ENCODE data around the gene SOHLH2.

SOHLH2 gene

GRCh38 chr13:36166046-36166445 is 48.3 kb downstream of the SOHLH2 start:
- Histone ChIP-seq H3K9me2 (ENCODE audit: low read depth, low read length) (no peaks in the 10 kb centered on the region), H3K9me3 (ENCODE audit: low read length) (no peaks in the 10 kb centered on the region), H4K20me1 (ENCODE audit: insufficient read depth, low read length) (no peaks in the 10 kb centered on the region), H3F3A (ENCODE audit: insufficient read depth, low read length) (no peaks in the 10 kb centered on the region), H3K9ac (ENCODE audit: low read length) (no peak overlapping the region), H3K79me2 (ENCODE audit: insufficient read depth, low read length) (no peaks in the 10 kb centered on the region), H3K36me3 (ENCODE audit: insufficient read depth, low read length) (no peaks in the 10 kb centered on the region), H2AFZ (ENCODE audit: low read length) (no peak overlapping the region), H3K4me2 (ENCODE audit: low read length) (no peak overlapping the region), H3K4me1 (ENCODE audit: insufficient read depth, low read length, severe bottlenecking) (no peaks in the 10 kb centered on the region), H3K27ac (ENCODE audit: low read depth, low read length, poor library complexity, severe bottlenecking) (no peak overlapping the region), H3K27me3 (ENCODE audit: insufficient read depth, low read length) (no peaks in the 10 kb centered on the region), H3K4me3 (ENCODE audit: low read depth, low read length, poor library complexity, severe bottlenecking) (no peak overlapping the region)
- no peak for TF ChIP-seq CTCF (IDR thresholded peaks at IDR 0.05; ENCODE audit: low read length)
- TF ChIP-seq EZH2 (IDR thresholded peaks at IDR 0.05; ENCODE audit: borderline replicate concordance, low read length), result no peak

GRCh38 chr13:36163809-36164308 is 50.5 kb downstream of the SOHLH2 start:
- Histone ChIP-seq H3K4me3 (ENCODE audit: low read depth, low read length, poor library complexity, severe bottlenecking) (no peak overlapping the region), H3K9me3 (ENCODE audit: low read length) (no peaks in the 10 kb centered on the region), H3K4me1 (ENCODE audit: insufficient read depth, low read length, severe bottlenecking) (no peaks in the 10 kb centered on the region), H3K79me2 (ENCODE audit: insufficient read depth, low read length) (no peaks in the 10 kb centered on the region), H3K27ac (ENCODE audit: low read depth, low read length, poor library complexity, severe bottlenecking) (no peak overlapping the region), H4K20me1 (ENCODE audit: insufficient read depth, low read length) (no peaks in the 10 kb centered on the region), H3K9ac (ENCODE audit: low read length) (no peak overlapping the region), H3K36me3 (ENCODE audit: insufficient read depth, low read length) (no peaks in the 10 kb centered on the region), H3K9me2 (ENCODE audit: low read depth, low read length) (no peaks in the 10 kb centered on the region), H2AFZ (ENCODE audit: low read length) (no peak overlapping the region), H3F3A (ENCODE audit: insufficient read depth, low read length) (no peaks in the 10 kb centered on the region), H3K27me3 (ENCODE audit: insufficient read depth, low read length) (no peaks in the 10 kb centered on the region), H3K4me2 (ENCODE audit: low read length) (no peak overlapping the region)
- TF ChIP-seq EZH2 (IDR thresholded peaks at IDR 0.05; ENCODE audit: borderline replicate concordance, low read length) (no peak), CTCF (IDR thresholded peaks at IDR 0.05; ENCODE audit: low read length) (no peak)

- Histone ChIP-seq H3K36me3 (ENCODE audit: insufficient read depth, low read length) (no peaks in the 10 kb centered on the region), H3K27me3 (ENCODE audit: insufficient read depth, low read length) (no peaks in the 10 kb centered on the region), H3F3A (ENCODE audit: insufficient read depth, low read length) (no peaks in the 10 kb centered on the region), H3K9ac (ENCODE audit: low read length) (no peak overlapping the region), H3K9me2 (ENCODE audit: low read depth, low read length) (no peaks in the 10 kb centered on the region), H2AFZ (ENCODE audit: low read length) (no peak overlapping the region), H3K79me2 (ENCODE audit: insufficient read depth, low read length) (no peaks in the 10 kb centered on the region), H3K9me3 (ENCODE audit: low read length) (no peaks in the 10 kb centered on the region), H3K4me2 (ENCODE audit: low read length) (no peak overlapping the region), H3K27ac (ENCODE audit: low read depth, low read length, poor library complexity, severe bottlenecking) (no peak overlapping the region), H4K20me1 (ENCODE audit: insufficient read depth, low read length) (no peaks in the 10 kb centered on the region), H3K4me3 (ENCODE audit: low read depth, low read length, poor library complexity, severe bottlenecking) (no peak overlapping the region), H3K4me1 (ENCODE audit: insufficient read depth, low read length, severe bottlenecking) (no peaks in the 10 kb centered on the region)
- TF ChIP-seq EZH2 (IDR thresholded peaks at IDR 0.05; ENCODE audit: borderline replicate concordance, low read length) (no peak), CTCF (IDR thresholded peaks at IDR 0.05; ENCODE audit: low read length) (no peak)
These were observed 51.1 kb downstream of the SOHLH2 start for GRCh38 chr13:36163286-36163685.
